ENCODE measurements around the gene GNAO1.
"Not testable (repeated sequence)": the region's sequence is repeated elsewhere in the genome, so short reads cannot be mapped to it uniquely, and the experiment has no call there.

Gene GNAO1

DNA sequence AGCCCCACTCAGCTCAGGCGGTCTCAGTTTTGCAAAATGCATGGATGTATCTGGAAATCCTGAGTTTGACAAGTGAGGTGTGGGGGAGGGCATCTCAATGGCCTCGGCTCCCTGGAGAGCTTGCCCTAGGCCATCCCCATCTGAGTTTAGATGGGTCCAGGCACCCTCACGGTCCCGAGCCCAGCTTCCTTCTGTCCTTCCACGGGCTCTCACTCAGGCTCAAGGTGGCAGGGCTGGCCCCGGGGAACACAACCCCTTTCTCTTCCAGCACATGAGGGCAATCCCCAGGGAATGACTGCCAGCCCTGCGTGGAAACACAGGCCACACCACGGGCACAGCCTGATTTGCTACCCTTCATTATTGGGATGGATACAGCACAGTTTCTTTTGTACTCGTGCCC, 175.7 kb downstream of the GNAO1 start:
- no peak for DNase-seq (ENCODE audit: low spot score)

GRCh38 chr16:56367764-56368163, 176.5 kb downstream of the GNAO1 start:
- DNase-seq (ENCODE audit: low spot score) = no peak

DNA sequence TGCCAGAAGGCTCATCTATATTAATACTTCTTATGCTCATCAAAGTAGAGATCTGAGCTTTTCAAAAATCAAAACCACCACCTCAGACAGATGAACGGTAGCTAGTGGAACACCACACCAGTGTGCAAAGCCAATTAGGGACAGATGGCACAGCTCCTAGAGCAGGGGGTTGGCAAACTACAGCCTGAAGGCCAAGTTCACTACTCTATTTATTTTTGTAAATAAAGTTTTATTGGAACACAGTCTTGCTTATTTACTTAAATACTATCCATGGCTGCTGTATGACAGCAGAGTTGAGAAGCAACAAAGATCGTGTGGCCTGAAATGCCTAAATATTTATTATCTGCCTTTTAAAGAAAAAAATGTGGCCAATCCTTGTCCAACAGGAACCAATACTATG, 177.3 kb downstream of the GNAO1 start:
- DNase-seq (ENCODE audit: low spot score) = no peak

DNA sequence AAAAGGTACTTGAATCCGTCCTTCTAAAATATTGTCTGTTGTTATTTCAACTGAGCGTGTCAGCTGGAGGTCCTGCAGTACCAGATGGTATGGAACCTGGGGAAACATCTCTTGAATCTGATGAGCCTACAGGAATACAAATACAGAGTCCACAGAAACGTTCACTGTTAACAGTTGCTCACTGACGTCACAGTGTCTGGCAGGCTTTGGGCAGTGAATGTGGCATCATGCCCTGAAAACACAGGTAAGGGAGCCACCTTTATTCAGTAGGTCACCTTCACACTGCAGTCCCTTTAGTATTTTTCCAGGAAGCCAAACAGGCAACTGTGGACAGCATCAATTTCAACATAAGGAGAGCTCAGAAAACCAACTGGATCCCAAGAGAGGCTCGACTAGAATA, 177.9 kb downstream of the GNAO1 start:
- no peak for DNase-seq (ENCODE audit: low spot score)

- DNase-seq (ENCODE audit: low spot score) = no peak
Measured at GRCh38 chr16:56370185-56370874, 179.0 kb downstream of the GNAO1 start.

- no peak for DNase-seq (ENCODE audit: low spot score)
Measured at GRCh38 chr16:56370875-56371659, 179.8 kb downstream of the GNAO1 start.

GRCh38 chr16:56371660-56371937, 180.3 kb downstream of the GNAO1 start:
- no peak for DNase-seq (ENCODE audit: low spot score)

GRCh38 chr16:56372013-56372634, 180.8 kb downstream of the GNAO1 start:
- no peak for DNase-seq (ENCODE audit: low spot score)

DNA sequence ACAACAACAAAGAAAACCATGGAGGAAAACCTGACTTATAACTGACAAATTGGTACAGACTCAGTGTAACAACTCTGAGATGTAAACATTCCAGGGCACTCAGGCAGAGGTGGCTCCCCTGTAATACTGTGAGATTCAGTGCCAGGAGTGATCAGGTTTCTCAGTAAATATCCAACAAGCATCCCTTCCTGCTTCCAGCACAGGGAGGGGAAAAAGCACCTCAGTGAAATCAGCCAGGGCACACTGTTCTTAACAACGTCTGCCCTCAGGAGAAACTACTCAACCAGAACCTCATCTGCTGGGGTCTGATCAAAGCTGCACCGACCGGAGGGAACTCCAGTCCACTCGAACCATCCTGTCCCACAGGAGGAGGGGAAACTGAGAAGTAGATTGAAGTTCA, 181.7 kb downstream of the GNAO1 start:
- no peak for DNase-seq (ENCODE audit: low spot score)

DNA sequence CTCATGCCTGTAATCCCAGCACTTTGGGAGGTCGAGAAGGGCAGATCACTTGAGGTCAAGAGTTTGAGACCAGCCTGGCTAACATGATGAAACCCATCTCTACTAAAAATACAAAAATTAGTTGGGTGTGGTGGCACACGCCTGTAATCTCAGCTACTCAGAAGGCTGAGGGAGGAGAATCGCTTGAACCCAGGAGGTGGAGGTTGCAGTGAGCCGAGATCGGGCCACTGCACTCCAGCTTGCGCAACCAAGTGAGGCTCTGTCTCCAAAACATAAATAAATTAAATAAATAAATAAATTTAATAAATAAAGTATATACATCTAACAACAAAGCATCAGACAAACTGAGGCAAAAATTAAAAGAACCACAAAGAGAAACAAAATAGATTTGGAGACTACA, 184.5 kb downstream of the GNAO1 start:
- not testable (repeated sequence) for DNase-seq (ENCODE audit: low spot score)

DNA sequence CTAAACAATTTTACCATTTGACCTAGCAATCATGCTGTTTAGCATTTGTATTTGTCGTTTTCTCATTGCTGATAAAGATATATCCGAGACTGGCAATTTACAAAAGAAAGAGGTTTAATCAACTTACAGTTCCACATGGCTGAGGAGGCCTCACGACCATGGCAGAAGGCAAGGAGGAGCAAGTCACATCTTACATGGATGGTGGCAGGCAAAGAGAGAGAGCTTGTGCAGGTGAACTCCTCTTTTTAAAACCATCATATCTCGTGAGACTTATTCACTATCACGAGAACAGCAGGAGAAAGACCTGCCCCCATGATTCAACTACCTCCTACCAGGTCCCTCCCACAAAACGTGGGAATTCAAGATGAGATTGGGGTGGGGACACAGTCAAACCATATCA, 187.8 kb downstream of the GNAO1 start:
- not testable (repeated sequence) for DNase-seq (ENCODE audit: low spot score)

DNA sequence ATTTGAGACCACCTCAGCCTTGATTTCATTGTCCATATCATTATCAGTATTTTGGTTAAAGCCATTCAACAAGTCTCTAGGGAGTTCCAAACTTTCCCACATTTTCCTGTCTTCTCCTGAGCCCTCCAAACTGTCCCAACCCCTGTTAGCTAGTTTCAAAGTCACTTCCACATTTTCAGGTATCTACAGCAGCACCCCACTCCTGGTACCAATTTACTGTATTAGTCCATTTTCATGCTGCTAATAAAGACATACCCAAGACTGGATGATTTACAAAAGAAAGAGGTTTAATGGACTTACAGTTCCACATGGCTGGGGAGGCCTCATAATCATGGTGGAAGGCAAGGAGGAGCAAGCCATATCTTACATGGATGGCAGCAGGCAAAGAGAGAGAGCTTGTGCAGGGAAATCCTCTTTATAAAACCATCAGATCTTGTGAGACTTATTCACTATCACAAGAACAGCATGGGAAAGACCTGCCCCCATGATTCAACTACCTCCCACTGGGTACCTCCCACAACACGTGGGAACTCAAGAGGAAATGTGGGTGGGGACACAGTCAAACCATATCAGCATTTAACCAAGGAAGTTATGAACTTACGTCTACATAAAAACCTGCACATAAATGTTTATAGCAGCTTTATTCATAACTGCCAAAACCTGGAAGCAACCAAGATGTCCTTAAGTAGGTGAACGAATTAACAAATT, 189.6 kb downstream of the GNAO1 start:
- DNase-seq (ENCODE audit: low spot score) = not testable (repeated sequence)

DNA sequence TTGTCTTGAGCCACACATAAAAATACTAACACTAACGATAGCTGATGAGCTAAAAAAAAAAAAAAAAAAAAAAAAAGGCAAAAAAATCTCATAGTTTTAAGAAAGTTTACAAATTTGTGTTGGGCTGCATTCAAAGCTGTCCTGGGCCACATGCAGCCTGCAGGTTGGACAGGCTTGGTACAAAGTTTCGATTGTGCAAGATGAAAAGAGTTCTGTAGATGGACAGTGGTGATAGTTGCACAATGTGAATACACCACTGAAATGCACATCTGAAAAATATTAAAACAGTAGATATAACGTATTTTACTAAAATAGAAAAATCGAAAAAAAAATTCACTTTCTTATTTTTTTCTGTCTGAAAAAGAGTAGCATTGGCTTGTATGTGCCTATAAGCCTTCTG, 191.2 kb downstream of the GNAO1 start:
- DNase-seq (ENCODE audit: low spot score) = no peak

GRCh38 chr16:56382901-56383355, 191.6 kb downstream of the GNAO1 start:
- peak; percentile 25 for DNase-seq (ENCODE audit: low spot score)

DNA sequence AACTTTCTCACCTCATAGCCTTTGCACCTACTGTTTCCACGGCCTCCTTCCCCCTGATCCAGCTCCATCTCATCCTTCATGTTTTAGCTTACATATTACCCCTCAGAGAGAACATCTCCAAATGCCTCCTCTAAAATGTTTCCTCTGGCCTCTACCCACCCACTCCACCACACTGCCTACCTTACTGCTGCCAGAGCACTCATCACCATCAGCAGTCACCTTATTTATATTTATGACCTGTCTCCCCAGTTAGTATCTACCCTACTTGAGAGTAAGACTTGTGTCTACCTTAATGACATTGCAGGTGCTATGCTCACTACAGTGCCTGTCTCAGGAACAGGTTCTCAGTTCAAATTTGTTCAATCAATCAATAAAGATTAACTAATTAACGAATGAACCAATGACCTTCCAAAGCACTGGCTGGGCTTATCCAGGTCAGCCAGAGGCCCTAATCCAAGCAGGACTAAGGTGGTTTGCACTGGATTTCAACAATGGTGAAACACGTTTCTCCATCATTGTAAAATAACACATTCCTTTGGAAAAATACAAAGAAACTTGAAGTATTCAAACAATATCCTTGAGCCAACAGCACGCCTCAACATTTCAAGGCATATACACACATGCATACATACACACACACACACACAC, 192.9 kb downstream of the GNAO1 start:
- DNase-seq (ENCODE audit: low spot score) = no peak

- DNase-seq (ENCODE audit: low spot score) = no peak
Measured at GRCh38 chr16:56387396-56387795, 196.1 kb downstream of the GNAO1 start.

DNA sequence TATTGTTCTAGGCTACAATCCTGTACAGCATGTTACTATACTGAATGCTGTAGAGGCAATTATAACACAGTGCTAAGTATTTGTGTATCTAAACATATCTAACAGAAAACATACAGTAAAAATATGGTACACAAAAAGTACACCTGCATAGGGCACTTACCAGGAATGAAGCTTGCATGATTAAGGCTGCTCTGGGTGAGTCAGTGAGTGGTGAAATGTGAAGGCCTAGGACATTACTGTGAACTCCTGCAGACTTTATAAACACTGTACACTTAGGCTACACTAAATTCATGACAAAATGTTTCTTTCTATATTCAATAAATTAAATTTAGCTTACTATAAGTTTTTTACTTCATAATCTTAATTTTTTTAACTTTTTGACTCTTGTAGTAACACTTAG, 196.9 kb downstream of the GNAO1 start:
- no peak for DNase-seq (ENCODE audit: low spot score)

DNA sequence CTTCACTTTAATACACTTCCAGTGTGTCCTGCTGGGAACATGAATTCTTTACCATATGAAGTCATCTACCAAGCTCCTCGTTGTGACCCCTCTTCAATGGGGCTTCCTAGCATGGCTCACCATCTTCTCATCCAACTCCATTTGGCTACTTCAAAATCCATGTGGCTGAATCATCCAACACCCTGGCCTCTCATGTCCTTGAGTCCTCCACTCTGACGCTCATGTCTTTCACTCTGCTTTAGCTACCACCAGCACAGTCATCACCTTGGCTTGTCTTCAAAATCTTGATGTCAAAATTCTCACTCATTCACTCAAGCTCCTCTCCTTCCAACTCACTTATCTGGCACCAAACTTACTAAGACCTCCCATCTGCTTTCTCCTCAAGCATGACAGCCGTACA, 198.3 kb downstream of the GNAO1 start:
- DNase-seq (ENCODE audit: low spot score) = no peak

DNA sequence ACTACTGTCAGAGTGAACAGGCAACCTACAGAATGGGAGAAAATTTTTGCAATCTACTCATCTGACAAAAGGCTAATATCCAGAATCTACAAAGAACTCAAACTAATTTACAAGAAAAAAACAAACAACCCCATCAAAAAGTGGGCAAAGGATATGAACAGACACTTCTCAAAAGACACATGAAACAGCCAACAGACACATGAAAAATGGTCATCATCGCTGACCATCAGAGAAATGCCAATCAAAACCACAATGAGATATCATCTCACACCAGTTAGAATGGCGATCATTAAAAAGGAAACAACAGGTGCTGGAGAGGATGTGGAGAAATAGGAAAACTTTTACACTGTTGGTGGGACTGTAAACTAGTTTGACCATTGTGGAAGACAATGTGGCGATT, 205.4 kb downstream of the GNAO1 start:
- DNase-seq (ENCODE audit: low spot score) = not testable (repeated sequence)

DNA sequence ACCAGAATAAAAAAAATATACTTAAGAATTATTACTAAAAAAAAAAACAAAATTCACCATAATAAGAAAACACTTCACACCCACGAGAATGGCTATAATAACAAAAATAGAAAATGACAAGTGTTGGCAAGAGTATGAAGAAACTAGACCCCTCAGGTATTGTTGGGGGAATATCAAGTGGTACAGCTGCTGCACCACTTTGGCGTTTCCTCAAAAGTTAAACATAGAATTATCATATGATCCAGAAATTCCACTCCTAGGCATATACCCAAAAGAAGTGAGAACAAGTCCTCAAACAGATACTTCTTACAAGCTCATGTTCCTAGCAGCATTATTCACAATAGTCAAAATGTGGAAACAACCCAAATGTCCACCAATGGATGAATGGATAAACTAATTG, 207.8 kb downstream of the GNAO1 start:
- DNase-seq (ENCODE audit: low spot score) = no peak

DNA sequence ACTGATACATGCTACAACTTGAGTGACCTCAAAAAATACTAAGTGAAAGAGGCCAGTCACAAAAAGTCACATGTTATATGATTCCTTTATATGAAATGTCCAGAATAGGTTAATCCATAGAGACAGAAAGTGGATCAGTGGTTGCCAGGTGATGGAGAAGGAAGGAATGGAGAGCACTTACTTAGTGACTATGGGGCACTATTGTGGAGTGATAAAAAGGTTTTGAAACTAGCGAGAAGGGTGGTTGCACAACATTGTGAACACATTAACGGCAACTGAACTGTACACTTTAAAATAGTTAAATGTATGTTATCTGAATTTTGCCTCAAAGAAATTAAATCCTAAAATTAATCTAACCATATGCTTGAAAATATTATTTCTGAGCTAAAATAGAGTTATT, 208.2 kb downstream of the GNAO1 start:
- DNase-seq (ENCODE audit: low spot score) = no peak

DNA sequence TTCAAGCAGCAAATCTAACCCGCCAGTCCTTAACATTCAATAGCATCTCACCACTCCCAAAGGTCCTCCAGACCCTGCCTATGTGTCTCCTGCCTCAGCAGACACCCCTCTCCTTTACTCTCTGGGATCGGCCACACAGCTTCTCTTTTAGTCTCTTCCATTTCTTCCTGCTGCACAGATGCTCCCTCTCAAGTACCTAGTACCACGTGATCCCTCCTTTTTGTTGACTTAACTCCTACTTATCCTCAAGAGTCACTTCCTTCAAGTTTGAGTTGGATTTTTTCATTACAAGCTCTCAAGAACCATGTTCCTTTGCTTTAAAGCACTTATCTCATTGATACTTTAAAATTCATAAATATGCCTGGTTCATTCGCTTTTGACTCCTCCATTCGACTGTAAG, 209.2 kb downstream of the GNAO1 start:
- no peak for DNase-seq (ENCODE audit: low spot score)
